Measurements from ENCODE around the gene SHC4.

The SHC4 gene

GRCh38 chr15:48811325-48811958 lies 152.3 kb downstream of the SHC4 start:
- Histone ChIP-seq H3K4me3 (ENCODE audit: insufficient read depth in 1 of 2, low read depth in 1 of 2, low read length in 2 of 2) (peak overlapping the region; percentile 73 to 94), H3K4me2 (ENCODE audit: low read length, poor library complexity, severe bottlenecking) (peak overlapping the region; percentile 73), H3K9ac (ENCODE audit: low read length) (peak overlapping the region; percentile 80), H3K4ac (ENCODE audit: low read depth in 1 of 2, low read length in 2 of 2) (no peak overlapping the region), H4K8ac (ENCODE audit: low read length) (no peak overlapping the region), H3K79me1 (replicated peaks; ENCODE audit: low read length, poor library complexity, severe bottlenecking) (peaks cover 7% of the 10 kb centered on the region), H4K91ac (ENCODE audit: low read length) (no peak overlapping the region), H2BK5ac (ENCODE audit: low read depth, low read length, poor library complexity, severe bottlenecking) (no peak overlapping the region), H3K14ac (ENCODE audit: low read length in 2 of 2) (no peak overlapping the region), H3K4me1 (ENCODE audit: control insufficient read depth, insufficient read depth, low read depth, low read length) (peaks cover 2% of the 10 kb centered on the region), H2BK12ac (ENCODE audit: low read length in 2 of 2) (no peak overlapping the region), H3K9me3 (ENCODE audit: control insufficient read depth, low read length) (no peaks in the 10 kb centered on the region), H2BK15ac (ENCODE audit: low read depth, poor library complexity, severe bottlenecking) (no peak overlapping the region), H2AFZ (ENCODE audit: low read depth, low read length) (peak overlapping the region; percentile 48), H2BK120ac (ENCODE audit: low read depth, low read length) (no peak overlapping the region), H3K36me3 (ENCODE audit: control insufficient read depth in 1 of 2, insufficient read depth in 2 of 2, low read depth in 1 of 2, low read length in 2 of 2) (no peaks in the 10 kb centered on the region), H3K18ac (ENCODE audit: low read depth in 1 of 2, low read length in 2 of 2) (no peak overlapping the region), H3K23ac (ENCODE audit: low read length in 2 of 2) (no peak overlapping the region), H2AK5ac (ENCODE audit: low read length, severe bottlenecking) (no peak overlapping the region), H3K27ac (ENCODE audit: low read length, poor library complexity, severe bottlenecking) (no peak overlapping the region), H3K27me3 (ENCODE audit: control insufficient read depth in 1 of 2, insufficient read depth in 1 of 2, low read length in 2 of 2) (no peaks in the 10 kb centered on the region)
- no peak for DNase-seq
- 11% methylated on average over 21 of the region's 25 CpGs for WGBS

- Histone ChIP-seq H3K9ac (ENCODE audit: low read length) (peak within 1 kb of the TSS; percentile 87), H3K4me2 (ENCODE audit: low read length, poor library complexity, severe bottlenecking) (peak within 1 kb of the TSS; percentile 86), H4K91ac (ENCODE audit: low read length) (peak within 1 kb of the TSS; percentile 44), H3K27me3 (ENCODE audit: control insufficient read depth in 1 of 2, insufficient read depth in 1 of 2, low read length in 2 of 2) (no peaks in the 10 kb centered on the region), H3K4me3 (ENCODE audit: insufficient read depth in 1 of 2, low read depth in 1 of 2, low read length in 2 of 2) (peak within 1 kb of the TSS; percentile 75 to 94), H2BK15ac (ENCODE audit: low read depth, poor library complexity, severe bottlenecking) (no peak within 1 kb of the TSS), H3K18ac (ENCODE audit: low read depth in 1 of 2, low read length in 2 of 2) (peak within 1 kb of the TSS; percentile 16 to 29), H3K9me3 (ENCODE audit: control insufficient read depth, low read length) (no peaks in the 10 kb centered on the region), H3K27ac (ENCODE audit: low read length, poor library complexity, severe bottlenecking) (no peak within 1 kb of the TSS), H3K4ac (ENCODE audit: low read depth in 1 of 2, low read length in 2 of 2) (peak within 1 kb of the TSS in 1 of 2 experiments; percentile 26), H2BK5ac (ENCODE audit: low read depth, low read length, poor library complexity, severe bottlenecking) (no peak within 1 kb of the TSS), H2BK12ac (ENCODE audit: low read length in 2 of 2) (no peak within 1 kb of the TSS), H2AFZ (ENCODE audit: low read depth, low read length) (peak within 1 kb of the TSS; percentile 69), H3K14ac (ENCODE audit: low read length in 2 of 2) (peak within 1 kb of the TSS in 1 of 2 experiments; percentile 8), H3K36me3 (ENCODE audit: control insufficient read depth in 1 of 2, insufficient read depth in 2 of 2, low read depth in 1 of 2, low read length in 2 of 2) (no peaks in the 10 kb centered on the region), H3K23ac (ENCODE audit: low read length in 2 of 2) (no peak within 1 kb of the TSS), H3K79me1 (replicated peaks; ENCODE audit: low read length, poor library complexity, severe bottlenecking) (peaks cover 8% of the 10 kb centered on the region), H3K4me1 (ENCODE audit: control insufficient read depth, insufficient read depth, low read depth, low read length) (peaks cover 2% of the 10 kb centered on the region), H2BK120ac (ENCODE audit: low read depth, low read length) (no peak within 1 kb of the TSS), H4K8ac (ENCODE audit: low read length) (peak within 1 kb of the TSS; percentile 57), H2AK5ac (ENCODE audit: low read length, severe bottlenecking) (no peak within 1 kb of the TSS)
- WGBS, result 1% methylated on average over 50 of the region's 51 CpGs
- DNase-seq, result peak; percentile 99
Observed at GRCh38 chr15:48810414-48811324, 153.1 kb downstream of the SHC4 start, which contains the start of gene CEP152. Gene CEP152, minus strand, starts transcription at chr15:48811069. Its CDS starts 5,420 bp downstream, at chr15:48805649.

- H4K91ac ChIP-seq (ENCODE audit: low read length), result no peak overlapping the region
- H3K27ac ChIP-seq (ENCODE audit: low read length, poor library complexity, severe bottlenecking), result no peak overlapping the region
- no peaks in the 10 kb centered on the region for H3K27me3 ChIP-seq (ENCODE audit: control insufficient read depth in 1 of 2, insufficient read depth in 1 of 2, low read length in 2 of 2)
- H3K4ac ChIP-seq (ENCODE audit: low read depth in 1 of 2, low read length in 2 of 2), result peak overlapping the region in 1 of 2 experiments; percentile 31
- peak overlapping the region; percentile 6 to 85 for H3K18ac ChIP-seq (ENCODE audit: low read depth in 1 of 2, low read length in 2 of 2)
- peak overlapping the region; percentile 84 for H4K8ac ChIP-seq (ENCODE audit: low read length)
- no peak overlapping the region for H2BK15ac ChIP-seq (ENCODE audit: low read depth, poor library complexity, severe bottlenecking)
- no peak overlapping the region for H2AFZ ChIP-seq (ENCODE audit: low read depth, low read length)
- H3K14ac ChIP-seq (ENCODE audit: low read length in 2 of 2), result no peak overlapping the region
- H2AK5ac ChIP-seq (ENCODE audit: low read length, severe bottlenecking), result no peak overlapping the region
- 4% methylated on average over 2 of the region's 2 CpGs for WGBS
- no peak overlapping the region for H3K4me3 ChIP-seq (ENCODE audit: insufficient read depth in 1 of 2, low read depth in 1 of 2, low read length in 2 of 2)
- peak; percentile 57 for DNase-seq
- no peak overlapping the region for H3K4me2 ChIP-seq (ENCODE audit: low read length, poor library complexity, severe bottlenecking)
- H3K4me1 ChIP-seq (ENCODE audit: control insufficient read depth, insufficient read depth, low read depth, low read length), result no peaks in the 10 kb centered on the region
- H2BK120ac ChIP-seq (ENCODE audit: low read depth, low read length), result no peak overlapping the region
- no peak overlapping the region for H3K9ac ChIP-seq (ENCODE audit: low read length)
- H3K36me3 ChIP-seq (ENCODE audit: control insufficient read depth in 1 of 2, insufficient read depth in 2 of 2, low read depth in 1 of 2, low read length in 2 of 2), result peaks cover 0 to 3% of the 10 kb centered on the region in 2 experiments
- H2BK5ac ChIP-seq (ENCODE audit: low read depth, low read length, poor library complexity, severe bottlenecking), result no peak overlapping the region
- no peaks in the 10 kb centered on the region for H3K9me3 ChIP-seq (ENCODE audit: control insufficient read depth, low read length)
- H3K23ac ChIP-seq (ENCODE audit: low read length in 2 of 2), result no peak overlapping the region
- peaks cover 19% of the 10 kb centered on the region for H3K79me1 ChIP-seq (replicated peaks; ENCODE audit: low read length, poor library complexity, severe bottlenecking)
- no peak overlapping the region for H2BK12ac ChIP-seq (ENCODE audit: low read length in 2 of 2)
Observed at GRCh38 chr15:48806151-48806550, 157.6 kb downstream of the SHC4 start.

GRCh38 chr15:48805591-48805990 lies 158.1 kb downstream of the SHC4 start:
- H4K8ac ChIP-seq (ENCODE audit: low read length), result no peak overlapping the region
- H2AFZ ChIP-seq (ENCODE audit: low read depth, low read length), result no peak overlapping the region
- no peak for DNase-seq
- no peak overlapping the region for H2BK12ac ChIP-seq (ENCODE audit: low read length in 2 of 2)
- no peak overlapping the region for H3K9ac ChIP-seq (ENCODE audit: low read length)
- peaks cover 18% of the 10 kb centered on the region for H3K79me1 ChIP-seq (replicated peaks; ENCODE audit: low read length, poor library complexity, severe bottlenecking)
- peaks cover 0 to 3% of the 10 kb centered on the region in 2 experiments for H3K36me3 ChIP-seq (ENCODE audit: control insufficient read depth in 1 of 2, insufficient read depth in 2 of 2, low read depth in 1 of 2, low read length in 2 of 2)
- H2BK5ac ChIP-seq (ENCODE audit: low read depth, low read length, poor library complexity, severe bottlenecking), result no peak overlapping the region
- WGBS, result no CpG with 5 or more reads among the region's 2 CpGs
- H3K4me3 ChIP-seq (ENCODE audit: insufficient read depth in 1 of 2, low read depth in 1 of 2, low read length in 2 of 2), result no peak overlapping the region
- H3K18ac ChIP-seq (ENCODE audit: low read depth in 1 of 2, low read length in 2 of 2), result no peak overlapping the region
- H3K4me1 ChIP-seq (ENCODE audit: control insufficient read depth, insufficient read depth, low read depth, low read length), result no peaks in the 10 kb centered on the region
- H4K91ac ChIP-seq (ENCODE audit: low read length), result no peak overlapping the region
- no peaks in the 10 kb centered on the region for H3K9me3 ChIP-seq (ENCODE audit: control insufficient read depth, low read length)
- no peak overlapping the region for H2AK5ac ChIP-seq (ENCODE audit: low read length, severe bottlenecking)
- H3K14ac ChIP-seq (ENCODE audit: low read length in 2 of 2), result no peak overlapping the region
- H3K4ac ChIP-seq (ENCODE audit: low read depth in 1 of 2, low read length in 2 of 2), result no peak overlapping the region
- no peak overlapping the region for H3K27ac ChIP-seq (ENCODE audit: low read length, poor library complexity, severe bottlenecking)
- no peaks in the 10 kb centered on the region for H3K27me3 ChIP-seq (ENCODE audit: control insufficient read depth in 1 of 2, insufficient read depth in 1 of 2, low read length in 2 of 2)
- H3K23ac ChIP-seq (ENCODE audit: low read length in 2 of 2), result no peak overlapping the region
- no peak overlapping the region for H2BK120ac ChIP-seq (ENCODE audit: low read depth, low read length)
- H2BK15ac ChIP-seq (ENCODE audit: low read depth, poor library complexity, severe bottlenecking), result no peak overlapping the region
- no peak overlapping the region for H3K4me2 ChIP-seq (ENCODE audit: low read length, poor library complexity, severe bottlenecking)
